K562 (cell line): ENCODE results near the gene DUSP5.
"Not testable (repeated sequence)": the region's sequence is repeated elsewhere in the genome, so short reads cannot be mapped to it uniquely, and the experiment has no call there.

Experiments
- CTCF ChIP-seq, 3 experiments: IDR thresholded peaks in 2 of 3; conservative IDR thresholded peaks in 1 of 3; 2 replicates each; pipeline ENCODE4 v1.5.1; 2011 to 2012; ENCODE audit warnings: low read length in 3 of 3, mild to moderate bottlenecking in 3 of 3, control low read depth in 2 of 3, improper control_type of control experiment in 1 of 3, inconsistent platforms in 1 of 3, low read depth in 1 of 3, mixed read lengths in 1 of 3, moderate library complexity in 1 of 3; ENCODE audit not compliant: insufficient read depth in 2 of 3
- POLR2A ChIP-seq: fragments of 450-650 bp; conservative IDR thresholded peaks from 2 replicates; pipeline ENCODE4 v1.6.1; 2016
- RAD21 ChIP-seq, 2 experiments: fragments of 250-450 bp in 1 of 2; fragments of 450-650 bp in 1 of 2; sonication (Bioruptor Pico) in 1 of 2; formaldehyde crosslinking in 1 of 2; IDR thresholded peaks in 1 of 2; conservative IDR thresholded peaks in 1 of 2; 2 replicates each; pipeline versions ENCODE4 v1.4.0 to v1.8.0; 2020 to 2022; ENCODE audit warnings: mild to moderate bottlenecking in 2 of 2, moderate library complexity in 1 of 2
- ZNF778 ChIP-seq: fragments of 450-650 bp; formaldehyde crosslinking; IDR thresholded peaks from 2 replicates; pipeline ENCODE4 v1.4.0; 2020; ENCODE audit warnings: mild to moderate bottlenecking, moderate library complexity

GRCh38 chr10:110470541-110470940, 27.2 kb upstream of the DUSP5 start:
- not testable (repeated sequence) for TF ChIP-seq ZNF778 (CRISPR knock-in tag); RAD21 (CRISPR knock-in tag; conservative IDR thresholded peaks at IDR 0.05 in 1 of 2, IDR thresholded peaks at IDR 0.05 in 1 of 2); POLR2A; CTCF (IDR thresholded peaks at IDR 0.05 in 2 of 3, conservative IDR thresholded peaks at IDR 0.05 in 1 of 3; ENCODE audit: insufficient read depth in 2 of 3, low read depth in 1 of 3, low read length in 3 of 3)
